Karpas-422 (cell line): ENCODE data around the gene LPP. TPM values are rescaled to one million over a fixed set of nuclear protein-coding genes. Genes with fewer than 3 reads are reported as not detected.
"Not testable (repeated sequence)": the region's sequence is repeated elsewhere in the genome, so short reads cannot be mapped to it uniquely, and the experiment has no call there.

Experiments used
- DNase-seq: peaks from one replicate; pipeline ENCODE4 v3.0.0-alpha.2; 2015
- H2AFZ ChIP-seq: fragments of 200-600 bp; sonication (generic); 2 replicates; pipeline ENCODE4 v1.6.1; 2014; ENCODE audit warnings: antibody characterized with exemption, low read length, mixed read lengths
- H3K27ac ChIP-seq: fragments of 200-600 bp; sonication (generic); 2 replicates; pipeline ENCODE4 v1.5.1; 2014; ENCODE audit warnings: mild to moderate bottlenecking, low read length, moderate library complexity
- H3K27me3 ChIP-seq: fragments of 200-600 bp; sonication (generic); 2 replicates; pipeline ENCODE4 v1.6.1; 2014; ENCODE audit warnings: low read length, mixed read lengths
- H3K36me3 ChIP-seq: fragments of 200-600 bp; sonication (generic); 2 replicates; pipeline ENCODE4 v1.6.1; 2014; ENCODE audit warnings: low read length, mixed read lengths; ENCODE audit not compliant: insufficient read depth
- H3K4me1 ChIP-seq: fragments of 200-600 bp; sonication (generic); 2 replicates; pipeline ENCODE4 v1.6.1; 2014; ENCODE audit warnings: mild to moderate bottlenecking, low read length, mixed read lengths
- H3K4me2 ChIP-seq: fragments of 200-600 bp; sonication (generic); 2 replicates; pipeline ENCODE4 v1.6.1; 2014; ENCODE audit warnings: low read length, low read depth, mild to moderate bottlenecking; ENCODE audit not compliant: poor library complexity, severe bottlenecking
- H3K4me3 ChIP-seq: fragments of 200-600 bp; sonication (generic); 2 replicates; pipeline ENCODE4 v1.5.1; 2014; ENCODE audit warnings: mild to moderate bottlenecking, antibody characterized with exemption, low read length, mixed read lengths
- H3K79me2 ChIP-seq: fragments of 200-600 bp; sonication (generic); 2 replicates; pipeline ENCODE4 v1.6.1; 2014; ENCODE audit warnings: mild to moderate bottlenecking, low read length, mixed read lengths
- H3K9ac ChIP-seq: fragments of 200-600 bp; sonication (generic); 2 replicates; pipeline ENCODE4 v1.6.0; 2014; ENCODE audit warnings: low read length
- H3K9me2 ChIP-seq: fragments of 200-600 bp; sonication (generic), shearing (Covaris generic); replicated peaks from 2 replicates; pipeline ENCODE4 v1.6.0; 2014; ENCODE audit warnings: mild to moderate bottlenecking, low read length, moderate library complexity; ENCODE audit not compliant: insufficient read depth
- H3K9me3 ChIP-seq: fragments of 300-700, 200-600 bp; sonication (generic); 2 replicates; pipeline ENCODE4 v1.6.1; 2014; ENCODE audit warnings: low read length, mixed read lengths
- H4K20me1 ChIP-seq: fragments of 200-600 bp; sonication (generic); 2 replicates; pipeline ENCODE4 v1.6.1; 2014; ENCODE audit warnings: mild to moderate bottlenecking, antibody characterized with exemption, low read length, low read depth; ENCODE audit not compliant: insufficient read depth
- total RNA-seq: library from RNA; depleted of rRNA; stranded (reverse); fragments of >200 nt; shearing (Covaris generic); gene quantifications from 2 replicates; pipeline ENCODE4 v1.2.3, GENCODE V29; 2014; ENCODE audit warnings: low replicate concordance

The LPP gene
- total RNA-seq, 1 experiment from 2014 or later: 88.5 TPM

DNA sequence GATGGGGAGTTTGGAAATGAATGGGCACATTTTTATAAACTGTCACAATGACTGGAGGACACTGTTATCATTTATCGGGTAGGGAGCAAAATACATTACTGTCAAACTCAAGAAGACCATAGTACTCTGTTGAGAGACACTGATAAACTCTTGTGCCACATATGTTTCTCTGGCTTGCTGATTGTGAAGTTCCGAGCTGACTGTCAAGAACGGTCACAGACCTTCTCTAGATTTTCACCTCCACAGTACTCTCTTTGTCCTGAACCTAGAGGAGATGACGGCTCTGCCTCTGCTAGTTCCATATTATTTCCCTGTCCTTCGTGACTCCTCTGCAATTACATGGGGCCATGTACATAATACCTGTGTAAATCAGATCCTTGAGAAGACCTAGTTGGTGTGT is 451.9 kb downstream of the LPP start:
- no peak for DNase-seq
- peak overlapping the region; percentile 25; the same call in 1 of the 2 replicates for H3K27ac ChIP-seq
- H3K79me2 ChIP-seq: no peaks in the 10 kb centered on the region
- H3K4me3 ChIP-seq: peak overlapping the region; percentile 28; the same call in 1 of the 2 replicates
- H3K9me3 ChIP-seq: no peaks in the 10 kb centered on the region
- H3K4me1 ChIP-seq: peaks cover 24% of the 10 kb centered on the region
- H4K20me1 ChIP-seq: no peaks in the 10 kb centered on the region
- peak overlapping the region; percentile 61 for H3K4me2 ChIP-seq
- no peaks in the 10 kb centered on the region for H3K9me2 ChIP-seq
- H3K36me3 ChIP-seq: no peaks in the 10 kb centered on the region
- H3K27me3 ChIP-seq: no peaks in the 10 kb centered on the region
- H3K9ac ChIP-seq: no peak overlapping the region
- H2AFZ ChIP-seq: no peak overlapping the region

GRCh38 chr3:188607805-188608315 is 453.9 kb downstream of the LPP start:
- no peak overlapping the region for H3K4me3 ChIP-seq
- H3K9me2 ChIP-seq: no peaks in the 10 kb centered on the region
- no peak overlapping the region for H3K4me2 ChIP-seq
- no peak overlapping the region for H3K27ac ChIP-seq
- no peaks in the 10 kb centered on the region for H3K9me3 ChIP-seq
- H3K9ac ChIP-seq: no peak overlapping the region
- no peaks in the 10 kb centered on the region for H3K36me3 ChIP-seq
- H3K27me3 ChIP-seq: no peaks in the 10 kb centered on the region
- H3K79me2 ChIP-seq: no peaks in the 10 kb centered on the region
- H2AFZ ChIP-seq: no peak overlapping the region
- DNase-seq: no peak
- H4K20me1 ChIP-seq: no peaks in the 10 kb centered on the region
- peaks cover 24% of the 10 kb centered on the region for H3K4me1 ChIP-seq

GRCh38 chr3:188608401-188608800 is 454.4 kb downstream of the LPP start:
- Histone ChIP-seq H3K27me3 (no peaks in the 10 kb centered on the region), H3K27ac (no peak overlapping the region), H3K9ac (no peak overlapping the region), H3K9me2 (no peaks in the 10 kb centered on the region), H3K36me3 (no peaks in the 10 kb centered on the region), H3K79me2 (no peaks in the 10 kb centered on the region), H3K4me2 (no peak overlapping the region), H3K4me1 (peaks cover 24% of the 10 kb centered on the region), H4K20me1 (no peaks in the 10 kb centered on the region), H3K4me3 (no peak overlapping the region), H2AFZ (no peak overlapping the region), H3K9me3 (no peaks in the 10 kb centered on the region)
- DNase-seq: no peak

GRCh38 chr3:188613721-188614120 is 459.8 kb downstream of the LPP start:
- H3K9me2 ChIP-seq, H3K9me3 ChIP-seq, H3K4me1 ChIP-seq, H3K36me3 ChIP-seq, H3K4me3 ChIP-seq, H2AFZ ChIP-seq, H3K27me3 ChIP-seq, H3K27ac ChIP-seq, H4K20me1 ChIP-seq, H3K4me2 ChIP-seq, DNase-seq, H3K9ac ChIP-seq, H3K79me2 ChIP-seq: not testable (repeated sequence)

- Histone ChIP-seq H4K20me1 (no peaks in the 10 kb centered on the region), H3K4me1 (no peaks in the 10 kb centered on the region), H3K27ac (no peak overlapping the region), H3K9ac (no peak overlapping the region), H3K79me2 (no peaks in the 10 kb centered on the region), H3K4me2 (no peak overlapping the region), H3K27me3 (no peaks in the 10 kb centered on the region), H3K9me2 (no peaks in the 10 kb centered on the region), H2AFZ (no peak overlapping the region), H3K4me3 (no peak overlapping the region), H3K36me3 (no peaks in the 10 kb centered on the region), H3K9me3 (no peaks in the 10 kb centered on the region)
- DNase-seq: no peak
Observed at GRCh38 chr3:188617270-188617669, 463.3 kb downstream of the LPP start.

DNA sequence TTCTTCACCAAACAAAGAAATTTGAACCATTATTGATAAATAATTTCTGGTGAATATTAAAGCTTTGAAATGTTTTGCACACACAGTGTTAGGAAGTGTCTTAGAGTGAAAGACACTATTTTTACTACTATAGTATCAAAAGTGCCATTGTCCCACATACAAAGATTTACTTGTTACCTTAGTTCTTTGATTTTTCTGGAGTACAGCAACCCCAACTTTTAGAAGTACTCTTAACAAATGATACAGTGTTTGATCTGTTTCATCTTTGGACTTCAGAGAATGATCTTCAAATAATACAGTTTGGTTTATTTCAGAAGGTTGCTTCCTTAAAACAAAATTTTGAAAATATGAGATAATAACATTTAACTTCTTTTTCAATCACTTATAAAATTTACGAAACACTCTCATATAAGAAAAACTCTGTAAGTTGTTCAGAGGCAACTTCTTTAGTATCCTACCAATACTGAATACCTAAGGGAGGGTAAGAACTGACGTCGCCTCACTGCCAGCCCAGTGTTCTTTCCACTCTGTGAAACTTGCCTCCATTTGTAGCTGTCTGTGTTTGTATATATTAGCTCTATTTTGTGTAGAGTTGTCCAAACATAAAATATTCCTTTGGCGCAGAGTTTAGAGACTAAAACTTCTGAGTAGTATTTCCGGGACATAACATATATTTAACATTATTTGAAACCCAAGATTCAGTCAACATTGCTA is 464.2 kb downstream of the LPP start:
- Histone ChIP-seq H3K4me1 (no peaks in the 10 kb centered on the region), H3K4me2 (no peak overlapping the region), H3K27me3 (no peaks in the 10 kb centered on the region), H4K20me1 (no peaks in the 10 kb centered on the region), H2AFZ (no peak overlapping the region), H3K36me3 (no peaks in the 10 kb centered on the region), H3K79me2 (no peaks in the 10 kb centered on the region), H3K27ac (no peak overlapping the region), H3K9ac (no peak overlapping the region), H3K9me2 (no peaks in the 10 kb centered on the region), H3K4me3 (no peak overlapping the region), H3K9me3 (no peaks in the 10 kb centered on the region)
- no peak for DNase-seq

GRCh38 chr3:188620752-188621151 is 466.8 kb downstream of the LPP start:
- H3K4me3 ChIP-seq: no peak overlapping the region
- H3K79me2 ChIP-seq: no peaks in the 10 kb centered on the region
- no peaks in the 10 kb centered on the region for H3K9me3 ChIP-seq
- no peaks in the 10 kb centered on the region for H3K9me2 ChIP-seq
- no peak overlapping the region for H3K27ac ChIP-seq
- no peaks in the 10 kb centered on the region for H3K4me1 ChIP-seq
- DNase-seq: no peak
- no peaks in the 10 kb centered on the region for H3K36me3 ChIP-seq
- H3K27me3 ChIP-seq: no peaks in the 10 kb centered on the region
- no peak overlapping the region for H2AFZ ChIP-seq
- no peaks in the 10 kb centered on the region for H4K20me1 ChIP-seq
- no peak overlapping the region for H3K9ac ChIP-seq
- no peak overlapping the region for H3K4me2 ChIP-seq

GRCh38 chr3:188624384-188624783 is 470.4 kb downstream of the LPP start:
- Histone ChIP-seq H3K27me3 (no peaks in the 10 kb centered on the region), H3K9ac (no peak overlapping the region), H3K4me3 (no peak overlapping the region), H3K36me3 (no peaks in the 10 kb centered on the region), H3K27ac (no peak overlapping the region), H3K9me2 (no peaks in the 10 kb centered on the region), H4K20me1 (no peaks in the 10 kb centered on the region), H3K79me2 (no peaks in the 10 kb centered on the region), H2AFZ (no peak overlapping the region), H3K4me2 (no peak overlapping the region), H3K9me3 (no peaks in the 10 kb centered on the region), H3K4me1 (no peaks in the 10 kb centered on the region)
- no peak for DNase-seq
